Progenitor cell of endocrine pancreas (in vitro differentiated cells): ENCODE measurements around the gene PARD6B. TPM values are rescaled to one million over a fixed set of nuclear protein-coding genes. Genes with fewer than 3 reads are reported as not detected.
"Not testable (repeated sequence)": the region's sequence is repeated elsewhere in the genome, so short reads cannot be mapped to it uniquely, and the experiment has no call there.

Experiments used
- DNase-seq: peaks from one replicate; pipeline ENCODE4 v3.0.0; 2021; ENCODE audit warnings: low spot score; ENCODE audit not compliant: unreplicated experiment
- H3K27ac Mint-ChIP-seq: 2 replicates; pipeline ENCODE4 v1.8.0; 2021; ENCODE audit warnings: mild to moderate bottlenecking, moderate library complexity, mixed read lengths
- H3K27me3 Mint-ChIP-seq: 2 replicates; pipeline ENCODE4 v1.8.0; 2021; ENCODE audit warnings: mixed read lengths
- H3K36me3 Mint-ChIP-seq: 2 replicates; pipeline ENCODE4 v1.8.0; 2022; ENCODE audit warnings: mixed read lengths; ENCODE audit not compliant: insufficient read depth
- H3K4me1 Mint-ChIP-seq: 2 replicates; pipeline ENCODE4 v1.8.0; 2021; ENCODE audit warnings: low read depth, mixed read lengths
- H3K4me3 Mint-ChIP-seq: 2 replicates; pipeline ENCODE4 v1.8.0; 2021; ENCODE audit warnings: low read depth, mild to moderate bottlenecking, moderate library complexity, mixed read lengths
- H3K9me3 Mint-ChIP-seq: 2 replicates; pipeline ENCODE4 v1.8.0; 2021; ENCODE audit warnings: low read depth, mixed read lengths
- CTCF ChIP-seq: fragments of 200-600 bp; sonication (generic); IDR thresholded peaks from one replicate; pipeline ENCODE4 v1.5.0; 2021; ENCODE audit warnings: antibody characterized with exemption, mild to moderate bottlenecking; ENCODE audit not compliant: unreplicated experiment
- total RNA-seq: library from RNA; stranded (reverse); gene quantifications from 2 replicates; pipeline ENCODE4 v1.2.1, GENCODE V29; 2021

PARD6B gene
- total RNA-seq, 1 donor from 2014 or later: 29.7 TPM

- Mint-ChIP-seq H3K36me3 (no peaks in the 10 kb centered on the region), H3K9me3 (no peaks in the 10 kb centered on the region), H3K27me3 (no peaks in the 10 kb centered on the region), H3K27ac (no peak overlapping the region), H3K4me3 (no peak overlapping the region), H3K4me1 (no peaks in the 10 kb centered on the region)
- no peak for DNase-seq
- TF ChIP-seq CTCF: no peak
These were observed 67.3 kb downstream of the PARD6B start for GRCh38 chr20:50798650-50799049.

GRCh38 chr20:50799176-50799889 lies 68.0 kb downstream of the PARD6B start:
- no peak for TF ChIP-seq CTCF
- no peaks in the 10 kb centered on the region for H3K9me3 Mint-ChIP-seq
- H3K27me3 Mint-ChIP-seq: no peaks in the 10 kb centered on the region
- H3K4me3 Mint-ChIP-seq: no peak overlapping the region
- no peaks in the 10 kb centered on the region for H3K4me1 Mint-ChIP-seq
- no peak for DNase-seq
- H3K36me3 Mint-ChIP-seq: no peaks in the 10 kb centered on the region
- no peak overlapping the region for H3K27ac Mint-ChIP-seq

- DNase-seq: no peak
- Mint-ChIP-seq H3K27ac (peak overlapping the region; percentile 45), H3K4me1 (no peaks in the 10 kb centered on the region), H3K36me3 (no peaks in the 10 kb centered on the region), H3K27me3 (no peaks in the 10 kb centered on the region), H3K9me3 (no peaks in the 10 kb centered on the region), H3K4me3 (no peak overlapping the region)
- TF ChIP-seq CTCF: no peak
These were observed 68.6 kb downstream of the PARD6B start for GRCh38 chr20:50799890-50800550.

GRCh38 chr20:50800986-50801746 lies 69.8 kb downstream of the PARD6B start:
- not testable (repeated sequence) for H3K36me3 Mint-ChIP-seq, H3K4me3 Mint-ChIP-seq, H3K4me1 Mint-ChIP-seq, DNase-seq, H3K9me3 Mint-ChIP-seq, H3K27me3 Mint-ChIP-seq, H3K27ac Mint-ChIP-seq

- no peak for DNase-seq
- Mint-ChIP-seq H3K27me3 (no peaks in the 10 kb centered on the region), H3K36me3 (no peaks in the 10 kb centered on the region), H3K4me3 (no peak overlapping the region), H3K27ac (no peak overlapping the region), H3K4me1 (no peaks in the 10 kb centered on the region), H3K9me3 (no peaks in the 10 kb centered on the region)
- no peak for TF ChIP-seq CTCF
These were observed 70.4 kb downstream of the PARD6B start for GRCh38 chr20:50801747-50802125.
